H1 (cell line): ENCODE data around the gene AFF4. TPM values are rescaled to one million over a fixed set of nuclear protein-coding genes. Genes with fewer than 3 reads are reported as not detected.

ENCODE experiments used
- CTCF ChIA-PET: fragments of 300-600 bp; sonication (Branson Sonifier 250); formaldehyde crosslinking; loops from one replicate; lab custom pipeline; 2021; ENCODE audit not compliant: partially characterized antibody; lab: Charles Lee
- POLR2A ChIA-PET: fragments of 300-600 bp; sonication (Branson Sonifier 250); formaldehyde crosslinking; loops from one replicate; lab custom pipeline; 2021; ENCODE audit warnings: inconsistent platforms; ENCODE audit not compliant: partially characterized antibody; lab: Charles Lee
- DNase-seq, 2 experiments: peaks; one replicate each; pipeline versions ENCODE4 v3.0.0 to v3.0.0-alpha.2; 2010 to 2022; ENCODE audit warnings: low spot score in 2 of 2, low read depth in 1 of 2, mixed read lengths in 1 of 2
- FAIRE-seq: peaks from 2 replicates; lab custom pipeline; 2011; peaks lifted over from hg19 to GRCh38; lab: Jason Lieb, UNC
- H2AFZ ChIP-seq: 2 replicates; pipeline ENCODE4 v1.8.1; 2012; ENCODE audit warnings: low read length, inconsistent platforms
- H2AK5ac ChIP-seq: 2 replicates; pipeline ENCODE4 v1.6.1; 2013; ENCODE audit warnings: low read depth, low read length
- H2BK120ac ChIP-seq: replicated peaks from 2 replicates; pipeline ENCODE3; 2013; ENCODE audit warnings: low read depth, low read length, inconsistent platforms
- H2BK12ac ChIP-seq: 2 replicates; pipeline ENCODE4 v1.6.1; 2013; ENCODE audit warnings: low read depth, low read length
- H2BK15ac ChIP-seq: 2 replicates; pipeline ENCODE4 v1.6.1; 2013; ENCODE audit warnings: low read length
- H2BK20ac ChIP-seq: 2 replicates; pipeline ENCODE4 v1.6.1; 2013; ENCODE audit warnings: low read length
- H2BK5ac ChIP-seq: 2 replicates; pipeline ENCODE4 v1.6.1; 2013; ENCODE audit warnings: low read depth, low read length
- H3K14ac ChIP-seq: 2 replicates; pipeline ENCODE4 v1.6.1; 2013; ENCODE audit warnings: inconsistent platforms; ENCODE audit not compliant: insufficient read length
- H3K18ac ChIP-seq: 2 replicates; pipeline ENCODE4 v1.6.1; 2013; ENCODE audit warnings: low read length; ENCODE audit errors: extremely low read depth
- H3K23ac ChIP-seq: 2 replicates; pipeline ENCODE4 v1.6.1; 2013; ENCODE audit warnings: inconsistent platforms; ENCODE audit not compliant: insufficient read length
- H3K23me2 ChIP-seq: 2 replicates; pipeline ENCODE4 v1.6.1; 2013; ENCODE audit warnings: low read depth, low read length
- H3K27ac ChIP-seq: 2 replicates; pipeline ENCODE4 v1.6.1; 2011; ENCODE audit warnings: low read depth, low read length, inconsistent platforms
- H3K27me3 ChIP-seq, 4 experiments: replicated peaks in 1 of 4; 1 replicate in 1 of 4; 2 replicates in 3 of 4; pipeline versions ENCODE4 v1.6.1 to v1.8.1; 2011 to 2013; ENCODE audit warnings: low read length in 3 of 4, mild to moderate bottlenecking in 3 of 4, inconsistent platforms in 2 of 4, mixed read lengths in 2 of 4, moderate library complexity in 1 of 4; ENCODE audit not compliant: control insufficient read depth in 3 of 4, insufficient read depth in 3 of 4; ENCODE audit errors: extremely low read depth in 1 of 4
- H3K36me3 ChIP-seq, 4 experiments: 2 replicates each; pipeline versions ENCODE4 v1.6.1 to v1.8.1; 2011 to 2013; ENCODE audit warnings: mild to moderate bottlenecking in 4 of 4, low read length in 3 of 4, moderate library complexity in 2 of 4, control low read depth in 1 of 4, inconsistent platforms in 1 of 4; ENCODE audit not compliant: insufficient read depth in 4 of 4, control insufficient read depth in 2 of 4
- H3K4ac ChIP-seq: replicated peaks from 2 replicates; pipeline ENCODE3; 2013; ENCODE audit warnings: low read length, low read depth, mixed read lengths, inconsistent platforms; ENCODE audit not compliant: insufficient read length
- H3K4me1 ChIP-seq, 4 experiments: replicated peaks in 1 of 4; 1 replicate in 1 of 4; 2 replicates in 3 of 4; pipeline versions ENCODE4 v1.6.1 to v1.8.1; 2011 to 2013; ENCODE audit warnings: low read length in 3 of 4, inconsistent platforms in 2 of 4, mixed read lengths in 1 of 4; ENCODE audit not compliant: insufficient read depth in 4 of 4, control insufficient read depth in 3 of 4
- H3K4me2 ChIP-seq, 2 experiments: 2 replicates each; pipeline versions ENCODE4 v1.6.1 to v1.8.1; 2011 to 2013; ENCODE audit warnings: low read depth in 2 of 2, low read length in 2 of 2, control low read depth in 1 of 2, inconsistent platforms in 1 of 2, mild to moderate bottlenecking in 1 of 2; ENCODE audit not compliant: insufficient read depth in 1 of 2
- H3K4me3 ChIP-seq, 4 experiments: fragments of 200-600, 300-600 bp in 1 of 4; sonication (generic), shearing (Covaris generic), sonication (Bioruptor Twin) in 1 of 4; 2 replicates each; pipeline versions ENCODE4 v1.5.1 to v1.8.1; 2011 to 2016; ENCODE audit warnings: low read length in 4 of 4, low read depth in 3 of 4, control low read depth in 2 of 4, inconsistent platforms in 2 of 4, mild to moderate bottlenecking in 2 of 4, mixed read lengths in 1 of 4, moderate library complexity in 1 of 4; ENCODE audit not compliant: insufficient read depth in 2 of 4; ENCODE audit errors: extremely low read depth in 1 of 4
- H3K56ac ChIP-seq: replicated peaks from 2 replicates; pipeline ENCODE3; 2013; ENCODE audit warnings: low read depth, mild to moderate bottlenecking, mixed read lengths, low read length, inconsistent platforms; ENCODE audit not compliant: insufficient read length
- H3K79me1 ChIP-seq: 2 replicates; pipeline ENCODE4 v1.6.1; 2013; ENCODE audit warnings: low read depth, low read length, control low read depth
- H3K79me2 ChIP-seq, 2 experiments: 2 replicates each; pipeline versions ENCODE4 v1.6.1 to v1.8.1; 2012 to 2013; ENCODE audit warnings: low read length in 2 of 2, mild to moderate bottlenecking in 2 of 2, inconsistent platforms in 1 of 2; ENCODE audit not compliant: insufficient read depth in 2 of 2, control insufficient read depth in 1 of 2
- H3K9ac ChIP-seq, 4 experiments: replicated peaks in 1 of 4; 1 replicate in 1 of 4; 2 replicates in 3 of 4; pipeline versions ENCODE4 v1.6.1 to v1.8.1; 2011 to 2013; ENCODE audit warnings: low read depth in 3 of 4, low read length in 3 of 4, control low read depth in 2 of 4, mild to moderate bottlenecking in 2 of 4, moderate library complexity in 2 of 4, inconsistent platforms in 1 of 4; ENCODE audit errors: extremely low read depth in 1 of 4
- H3K9me3 ChIP-seq, 2 experiments: 2 replicates each; pipeline versions ENCODE4 v1.6.1 to v1.8.1; 2012 to 2013; ENCODE audit warnings: mild to moderate bottlenecking in 2 of 2, moderate library complexity in 2 of 2, control low read depth in 1 of 2, inconsistent platforms in 1 of 2, low read depth in 1 of 2, low read length in 1 of 2, mixed read lengths in 1 of 2; ENCODE audit not compliant: insufficient read depth in 2 of 2
- H4K20me1 ChIP-seq, 2 experiments: replicated peaks in 1 of 2; 2 replicates each; pipeline versions ENCODE3 to v1.8.1; 2011 to 2013; ENCODE audit warnings: inconsistent platforms in 2 of 2, low read length in 2 of 2, mild to moderate bottlenecking in 1 of 2; ENCODE audit not compliant: insufficient read depth in 2 of 2, control insufficient read depth in 1 of 2
- H4K5ac ChIP-seq: 2 replicates; pipeline ENCODE4 v1.6.1; 2013; ENCODE audit warnings: low read length, low read depth, mixed read lengths, inconsistent platforms; ENCODE audit not compliant: insufficient read length
- H4K8ac ChIP-seq: 2 replicates; pipeline ENCODE4 v1.8.0; 2013; ENCODE audit warnings: mild to moderate bottlenecking, moderate library complexity, low read length, inconsistent platforms; ENCODE audit not compliant: insufficient read depth; ENCODE audit errors: extremely low read depth
- H4K91ac ChIP-seq: replicated peaks from 2 replicates; pipeline ENCODE3; 2013; ENCODE audit warnings: low read length, mixed read lengths, inconsistent platforms; ENCODE audit not compliant: insufficient read length
- BCL11A ChIP-seq, 2 experiments: IDR thresholded peaks; one replicate each; pipeline ENCODE4 v1.6.1; 2011; ENCODE audit warnings: low read depth in 2 of 2, low read length in 2 of 2, mild to moderate bottlenecking in 2 of 2
- CBX5 ChIP-seq: fragments of 300-800, 300-1000 bp; sonication (generic); IDR thresholded peaks from 2 replicates; pipeline ENCODE4 v1.7.1; 2016; ENCODE audit warnings: antibody characterized with exemption, low read length, low read depth
- CEBPB ChIP-seq: IDR thresholded peaks from 2 replicates; pipeline ENCODE4 v1.6.1; 2012; ENCODE audit warnings: low read depth, low read length
- JUND ChIP-seq: IDR thresholded peaks from 2 replicates; pipeline ENCODE4 v1.6.1; 2011; ENCODE audit warnings: mild to moderate bottlenecking, improper control_type of control experiment, low read length
- KDM1A ChIP-seq: fragments of 200-600, 300-600 bp; sonication (generic); IDR thresholded peaks from 2 replicates; pipeline ENCODE4 v1.7.1; 2016; ENCODE audit warnings: mild to moderate bottlenecking, low read length, borderline replicate concordance
- KDM5A ChIP-seq: fragments of 200-600 bp; IDR thresholded peaks from 2 replicates; pipeline ENCODE4 v1.7.1; 2012; ENCODE audit warnings: mild to moderate bottlenecking, low read length, inconsistent platforms, mixed read lengths
- PHF8 ChIP-seq: fragments of 200-600 bp; sonication (generic); conservative IDR thresholded peaks from 2 replicates; pipeline ENCODE4 v1.7.1; 2012; ENCODE audit warnings: low read depth, mild to moderate bottlenecking, inconsistent platforms, low read length, moderate library complexity
- POLR2A ChIP-seq, 2 experiments: IDR thresholded peaks; 1 replicate in 1 of 2; 2 replicates in 1 of 2; pipeline ENCODE4 v1.6.1; 2011; ENCODE audit warnings: low read depth in 2 of 2, low read length in 2 of 2, mild to moderate bottlenecking in 2 of 2; ENCODE audit errors: control extremely low read depth in 1 of 2
- RBBP5 ChIP-seq: IDR thresholded peaks from 2 replicates; pipeline ENCODE4 v1.7.1; 2012; ENCODE audit warnings: low read depth, mild to moderate bottlenecking, inconsistent platforms, low read length, moderate library complexity, borderline replicate concordance
- SP1 ChIP-seq: IDR thresholded peaks from 2 replicates; pipeline ENCODE4 v1.6.1; 2011; ENCODE audit warnings: low read depth, low read length
- SP4 ChIP-seq: IDR thresholded peaks from 2 replicates; pipeline ENCODE4 v1.6.1; 2012; ENCODE audit warnings: low read length, inconsistent platforms
- SUZ12 ChIP-seq: fragments of 200-600 bp; sonication (generic); IDR thresholded peaks from 2 replicates; pipeline ENCODE4 v1.6.1; 2012; ENCODE audit warnings: mild to moderate bottlenecking, inconsistent platforms, low read length, moderate library complexity, mixed read lengths
- TAF7 ChIP-seq: optimal IDR thresholded peaks from 2 replicates; pipeline ENCODE3; 2011; ENCODE audit warnings: low read depth, mild to moderate bottlenecking, inconsistent platforms, low read length, moderate library complexity, borderline replicate concordance
- WGBS, 2 experiments: shearing (Covaris generic) in 1 of 2; methylation state at CpG; one replicate each; pipeline versions ENCODE4 v1.1.6 to v1.1.7; 2013 to 2015; ENCODE audit warnings: low lambda C conversion rate in 2 of 2, mixed read lengths in 2 of 2, inconsistent platforms in 1 of 2, low coverage in 1 of 2, missing lambda C conversion rate in 1 of 2; ENCODE audit not compliant: insufficient replicate concordance in 2 of 2, insufficient coverage in 1 of 2, insufficient read length in 1 of 2; ENCODE audit errors: extremely low coverage in 1 of 2, missing lambda C conversion rate in 1 of 2; 5-methylcytosine and 5-hydroxymethylcytosine counted together
- polyA plus RNA-seq, 7 experiments: library from polyadenylated mRNA; depleted of rRNA in 3 of 7; stranded (reverse) in 5 of 7; unstranded in 2 of 7; fragments of >200 nt in 5 of 7; fragments of 200-250 nt in 2 of 7; gene quantifications; 1 replicate in 5 of 7; 2 replicates in 1 of 7; 4 replicates in 1 of 7; pipeline versions ENCODE4 v1.2.1 to v1.2.3, GENCODE V29; 2011 to 2013; ENCODE audit warnings: missing spikeins in 2 of 7, mixed read lengths in 2 of 7
- total RNA-seq: library from RNA; stranded (reverse); fragmentation: NEBNext Ultra II Directional; extraction: Animal tissue kit (Norgen Biotek cat#: 25700); gene quantifications from 2 replicates; pipeline ENCODE4 v1.2.1, GENCODE V29; 2021
- TF ChIP-seq, protein P1 (sequence below): IDR thresholded peaks from 2 replicates; pipeline ENCODE4 v1.6.1; 2012; ENCODE audit warnings: inconsistent platforms

The AFF4 gene
- total and polyA plus RNA-seq, 2 of the 8 experiments (the other 6 are each of a cell fraction or from before 2014, with no cell fraction given): 12.0 to 61.4 TPM

GRCh38 chr5:132943362-132944022 lies 19.9 kb downstream of the AFF4 start:
- H2AK5ac ChIP-seq: no peak overlapping the region
- H2BK12ac ChIP-seq: no peak overlapping the region
- ChIA-PET CTCF (interaction anchor here (1.5 kb wide), 1 partner anchor 11 kb away, joined by 5 read pairs; no protein-coding TSS in a partner anchor), POLR2A (interaction anchor here (0.7 to 2.6 kb wide), 7 partner anchors 9 to 125 kb away, joined by 3 to 10 read pairs (median 4); partner anchors contain the start of genes AFF4 and HSPA4)
- H4K91ac ChIP-seq: no peak overlapping the region
- no peak overlapping the region for H4K8ac ChIP-seq
- no peak overlapping the region for H2BK15ac ChIP-seq
- peaks cover 0 to 3% (median 1%) of the 10 kb centered on the region in 4 experiments; a peak in 1 of 8 replicates for H3K36me3 ChIP-seq
- no peaks in the 10 kb centered on the region for H3K4me1 ChIP-seq
- H3K9me3 ChIP-seq: no peaks in the 10 kb centered on the region
- no peak overlapping the region for H3K4me3 ChIP-seq
- no peak overlapping the region for H2AFZ ChIP-seq
- H3K14ac ChIP-seq: no peak overlapping the region
- no peak overlapping the region for H2BK20ac ChIP-seq
- no peak overlapping the region for H3K9ac ChIP-seq
- DNase-seq: no peak
- 91% methylated on average over 3 of the region's 3 CpGs; no CpG with 5 or more reads in 1 of the 2 experiments for WGBS, 2 experiments
- peaks cover 15% of the 10 kb centered on the region for H3K79me1 ChIP-seq
- H4K20me1 ChIP-seq: peaks cover 6 to 18% of the 10 kb centered on the region in 2 experiments
- H3K56ac ChIP-seq: no peak overlapping the region
- no peak overlapping the region for H4K5ac ChIP-seq
- H3K23me2 ChIP-seq: no peaks in the 10 kb centered on the region
- no peak overlapping the region for H2BK5ac ChIP-seq
- H3K79me2 ChIP-seq: peaks cover 26 to 86% of the 10 kb centered on the region in 2 experiments
- no peak overlapping the region for H3K23ac ChIP-seq
- H2BK120ac ChIP-seq: no peak overlapping the region
- TF ChIP-seq POLR2A (IDR thresholded peaks at IDR 0.05; ENCODE audit: control extremely low read depth in 1 of 2, low read depth in 2 of 2, low read length in 2 of 2) (no peak), JUND (no peak), SP4 (no peak), CEBPB (no peak), SP1 (no peak), RBBP5 (no peak), TAF7 (no peak), KDM1A (no peak), KDM5A (no peak), PHF8 (no peak), BCL11A (IDR thresholded peaks at IDR 0.05; ENCODE audit: low read depth in 2 of 2, low read length in 2 of 2) (no peak), CBX5 (no peak), SUZ12 (no peak)
- TF ChIP-seq, protein P1, sequence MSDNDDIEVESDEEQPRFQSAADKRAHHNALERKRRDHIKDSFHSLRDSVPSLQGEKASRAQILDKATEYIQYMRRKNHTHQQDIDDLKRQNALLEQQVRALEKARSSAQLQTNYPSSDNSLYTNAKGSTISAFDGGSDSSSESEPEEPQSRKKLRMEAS: no peak
- no peak overlapping the region for H3K4me2 ChIP-seq
- no peak overlapping the region for H3K18ac ChIP-seq
- no peak for FAIRE-seq
- H3K27ac ChIP-seq: no peak overlapping the region
- no peak overlapping the region for H3K4ac ChIP-seq
- H3K27me3 ChIP-seq: no peaks in the 10 kb centered on the region
